ENCODE measurements around the gene ANGPTL1.

GRCh38 chr1:178881950-178882349 is 11.1 kb upstream of the ANGPTL1 start:
- TF ChIP-seq CTCF (IDR thresholded peaks at IDR 0.05; ENCODE audit: control extremely low read depth in 1 of 3, insufficient read depth in 1 of 3, low read depth in 1 of 3, low read length in 3 of 3) (no peak), SRF (IDR thresholded peaks at IDR 0.05; ENCODE audit: low read depth, low read length) (no peak), EZH2 (IDR thresholded peaks at IDR 0.05; ENCODE audit: low read depth, low read length, severe bottlenecking) (no peak)

All from H1 (cell line).